GM10248 (cell line): ENCODE data around the gene HK2.
"Not testable (repeated sequence)": the region's sequence is repeated elsewhere in the genome, so short reads cannot be mapped to it uniquely, and the experiment has no call there.

ENCODE experiments used
- CTCF ChIA-PET: fragments of 300-600 bp; sonication (Branson Sonifier 250); formaldehyde crosslinking; extraction: SDS; loops from one replicate; lab custom pipeline; 2021; ENCODE audit warnings: antibody characterized with exemption; lab: Yijun Ruan, JAX
- POLR2A ChIA-PET: fragments of 350-650 bp; sonication (Branson Sonifier 250); formaldehyde crosslinking; extraction: SDS; loops from one replicate; lab custom pipeline; 2020; ENCODE audit warnings: antibody characterized with exemption; lab: Yijun Ruan, JAX
- DNase-seq: peaks from one replicate; pipeline ENCODE4 v3.0.0; 2012; ENCODE audit errors: extremely low spot score
- TF ChIP-seq, protein P1 (sequence below): IDR thresholded peaks from 2 replicates; pipeline ENCODE4 v1.5.1; 2012; ENCODE audit warnings: mild to moderate bottlenecking, low read depth; ENCODE audit errors: extremely low read depth, missing control alignments, control extremely low read depth

The HK2 gene

DNA sequence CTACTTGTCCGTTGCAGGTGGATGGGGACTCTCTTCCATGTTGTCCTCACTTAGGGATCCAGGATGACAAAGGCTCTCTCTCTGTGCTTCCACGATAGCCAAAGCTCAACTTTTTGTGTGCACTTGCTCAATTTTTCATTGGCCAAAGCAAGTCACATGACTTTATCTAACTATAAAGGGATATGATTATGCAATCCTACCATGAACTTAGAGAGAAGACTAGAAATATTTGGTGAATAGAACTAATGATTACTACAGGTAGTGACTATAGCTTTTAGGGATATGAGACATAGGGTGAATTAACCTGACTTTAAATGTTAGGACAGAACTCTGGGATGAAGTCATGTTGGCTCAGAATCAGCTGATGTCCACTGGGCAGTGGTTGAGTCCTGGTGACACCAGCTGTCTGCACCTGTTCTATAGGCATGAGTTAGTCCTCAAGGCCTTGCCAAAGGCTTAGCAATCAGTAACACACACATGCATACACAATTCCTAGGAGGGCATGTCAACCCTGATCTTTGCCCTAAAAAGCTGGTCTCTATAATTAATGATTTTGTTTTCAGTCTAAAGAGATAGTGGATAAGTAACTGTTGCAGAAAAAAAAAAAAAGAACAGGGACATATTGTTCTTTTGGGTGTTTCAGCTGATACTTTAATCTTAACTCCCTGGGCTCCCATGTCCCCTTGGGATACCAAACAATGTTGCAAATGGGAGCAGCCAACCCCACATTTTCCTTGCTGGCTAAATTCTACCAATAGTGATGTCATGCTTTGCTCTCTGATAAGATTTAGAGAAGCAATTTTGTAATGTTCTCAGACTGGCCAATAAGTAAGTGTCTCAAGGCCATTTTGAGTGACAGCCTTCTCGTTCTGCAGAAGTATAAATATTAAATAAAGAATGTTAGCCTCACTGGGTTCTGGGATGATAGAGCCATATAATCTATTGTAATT is 12.5 kb upstream of the HK2 start:
- POLR2A ChIA-PET = no interaction called here
- TF ChIP-seq, protein P1, sequence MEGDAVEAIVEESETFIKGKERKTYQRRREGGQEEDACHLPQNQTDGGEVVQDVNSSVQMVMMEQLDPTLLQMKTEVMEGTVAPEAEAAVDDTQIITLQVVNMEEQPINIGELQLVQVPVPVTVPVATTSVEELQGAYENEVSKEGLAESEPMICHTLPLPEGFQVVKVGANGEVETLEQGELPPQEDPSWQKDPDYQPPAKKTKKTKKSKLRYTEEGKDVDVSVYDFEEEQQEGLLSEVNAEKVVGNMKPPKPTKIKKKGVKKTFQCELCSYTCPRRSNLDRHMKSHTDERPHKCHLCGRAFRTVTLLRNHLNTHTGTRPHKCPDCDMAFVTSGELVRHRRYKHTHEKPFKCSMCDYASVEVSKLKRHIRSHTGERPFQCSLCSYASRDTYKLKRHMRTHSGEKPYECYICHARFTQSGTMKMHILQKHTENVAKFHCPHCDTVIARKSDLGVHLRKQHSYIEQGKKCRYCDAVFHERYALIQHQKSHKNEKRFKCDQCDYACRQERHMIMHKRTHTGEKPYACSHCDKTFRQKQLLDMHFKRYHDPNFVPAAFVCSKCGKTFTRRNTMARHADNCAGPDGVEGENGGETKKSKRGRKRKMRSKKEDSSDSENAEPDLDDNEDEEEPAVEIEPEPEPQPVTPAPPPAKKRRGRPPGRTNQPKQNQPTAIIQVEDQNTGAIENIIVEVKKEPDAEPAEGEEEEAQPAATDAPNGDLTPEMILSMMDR = no peak
- CTCF ChIA-PET = interaction anchor here (1.4 to 1.5 kb wide), 3 partner anchors 10 to 106 kb away, joined by 3 to 4 read pairs (median 3); no protein-coding TSS in a partner anchor
- no peak for DNase-seq

DNA sequence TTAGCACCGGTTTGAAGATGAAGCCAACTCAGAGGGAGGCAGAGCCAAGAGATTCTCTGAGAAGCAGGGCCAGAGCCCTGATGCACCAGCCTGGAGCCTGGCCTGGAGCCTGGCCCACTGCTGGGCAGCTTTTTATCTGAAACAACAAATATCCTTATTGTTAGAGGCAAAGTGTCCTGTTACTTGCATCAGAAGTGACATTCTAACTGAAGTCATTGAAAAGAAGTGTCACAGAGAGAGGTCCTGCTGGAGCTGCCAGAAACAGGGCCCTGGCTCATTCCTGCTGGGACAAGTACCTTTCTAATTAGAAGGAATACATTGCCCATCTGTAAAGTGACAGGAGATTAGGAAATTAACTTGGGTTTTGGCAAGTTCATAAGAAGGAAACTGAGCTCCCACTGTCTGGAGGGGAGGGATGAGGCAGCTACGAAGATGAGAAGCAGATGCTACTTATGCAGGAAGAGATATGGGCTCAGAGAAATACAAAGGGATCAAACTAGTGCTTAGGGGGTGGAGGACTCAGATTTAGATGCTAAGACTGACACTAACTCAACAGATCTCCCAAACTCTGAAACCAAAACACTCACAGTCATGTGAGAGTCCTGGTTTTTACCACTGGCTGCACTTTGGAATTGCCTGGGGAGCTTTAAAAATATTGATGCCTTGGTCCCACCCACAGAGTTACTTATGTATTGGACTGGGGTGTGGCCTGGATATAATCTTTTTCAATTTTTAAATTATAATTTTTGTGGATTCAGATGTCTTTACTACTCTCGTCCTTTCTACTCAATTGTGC is 11.0 kb upstream of the HK2 start:
- CTCF ChIA-PET = interaction anchor here (0.9 to 2.3 kb wide), 5 partner anchors 9 to 108 kb away, joined by 3 to 7 read pairs (median 4); no protein-coding TSS in a partner anchor
- POLR2A ChIA-PET = no interaction called here

DNA sequence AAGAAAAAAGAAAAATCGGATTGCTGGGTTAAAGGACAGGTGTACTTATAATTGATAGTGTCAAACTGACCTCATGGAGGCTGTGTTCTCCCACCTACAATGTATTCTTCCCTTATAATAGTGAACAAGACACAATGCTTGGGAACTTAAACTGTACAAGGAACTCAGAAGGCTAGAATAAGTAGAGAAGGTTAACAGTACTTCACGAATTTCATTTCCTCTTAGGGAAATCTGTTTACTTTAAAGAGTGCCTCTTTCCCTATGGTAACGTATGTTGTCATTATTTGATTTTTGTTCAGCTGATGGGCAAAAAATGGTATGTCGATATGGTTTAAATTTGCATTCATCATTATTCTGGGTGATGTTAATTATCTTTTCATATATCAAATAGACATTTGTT is 9.2 kb upstream of the HK2 start:
- ChIA-PET POLR2A (no interaction called here), CTCF (interaction anchor here (2.3 kb wide), 1 partner anchor 52 kb away, joined by 7 read pairs; no protein-coding TSS in a partner anchor)
- DNase-seq = no peak
- TF ChIP-seq, protein P1 = no peak

More for the DNA sequence above, 11.0 kb upstream of the HK2 start:
- TF ChIP-seq, protein P1 = no peak
- DNase-seq = no peak

DNA sequence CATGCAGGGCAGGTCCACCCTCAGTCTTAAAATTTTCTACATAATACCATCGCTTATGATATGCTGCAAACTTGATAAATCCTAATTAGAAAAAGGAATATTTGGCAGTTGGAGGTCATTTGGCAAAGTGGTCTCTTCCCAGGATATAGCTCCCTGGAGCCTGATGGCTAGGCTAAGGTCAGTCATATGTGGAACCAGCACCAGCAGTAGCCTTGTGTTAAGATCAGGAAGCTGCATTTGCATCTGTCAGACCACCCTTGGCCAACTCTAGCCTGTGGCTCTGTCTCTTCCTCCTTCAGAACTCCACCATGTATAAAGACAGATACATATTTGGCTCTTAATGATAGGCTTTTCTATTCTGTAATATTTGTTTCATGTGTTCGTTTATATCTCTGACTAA is 5.4 kb upstream of the HK2 start:
- ChIA-PET POLR2A (no interaction called here), CTCF (interaction anchor here (0.8 to 1.3 kb wide), 3 partner anchors 9 to 113 kb away, joined by 3 to 4 read pairs (median 3); no protein-coding TSS in a partner anchor)
- DNase-seq = no peak
- TF ChIP-seq, protein P1 = no peak

DNA sequence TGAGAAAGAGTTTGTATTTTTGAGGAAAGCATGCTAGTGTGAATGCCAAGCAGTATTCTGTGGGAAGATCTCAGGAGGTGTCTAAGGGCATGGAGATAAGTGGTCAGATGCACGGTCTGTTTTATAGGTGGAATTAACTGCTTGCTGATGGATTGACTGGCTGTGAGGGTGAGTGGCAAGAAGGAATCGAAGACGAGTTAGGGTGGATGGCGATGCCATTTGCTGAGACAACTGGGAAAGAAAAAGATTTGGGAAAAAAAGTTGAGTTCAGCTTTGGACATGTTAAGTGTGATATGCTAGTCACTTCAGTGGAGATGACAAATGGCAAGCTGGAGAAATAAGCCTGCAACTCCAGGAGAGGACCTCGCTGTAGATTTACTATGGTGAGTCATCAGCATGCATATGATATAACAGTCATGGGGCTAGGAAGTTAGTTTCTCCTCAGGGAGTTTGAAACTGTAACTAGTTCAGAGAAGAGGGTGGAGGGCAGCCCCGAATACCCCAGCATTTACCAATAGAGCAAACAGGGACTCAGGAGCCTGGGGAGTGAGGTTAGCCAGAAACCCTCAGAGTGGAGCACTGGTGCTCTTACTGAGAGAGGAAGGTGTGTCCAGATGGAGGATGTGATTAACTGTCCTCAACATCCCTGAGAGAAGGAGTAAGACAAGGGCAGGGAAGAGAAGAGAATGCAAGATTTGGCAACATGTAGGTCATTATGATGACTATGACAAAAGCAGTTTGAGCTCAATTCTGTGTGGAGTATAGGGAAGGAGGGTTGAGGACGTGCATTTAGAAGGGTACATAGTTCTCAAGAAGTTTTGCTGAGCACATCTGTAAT is 2.0 kb upstream of the HK2 start:
- TF ChIP-seq, protein P1 = no peak
- POLR2A ChIA-PET = no interaction called here
- no peak for DNase-seq
- CTCF ChIA-PET = interaction anchor here (0.7 to 1.6 kb wide), 5 partner anchors 8 to 44 kb away, joined by 3 to 4 read pairs (median 3); no protein-coding TSS in a partner anchor

DNA sequence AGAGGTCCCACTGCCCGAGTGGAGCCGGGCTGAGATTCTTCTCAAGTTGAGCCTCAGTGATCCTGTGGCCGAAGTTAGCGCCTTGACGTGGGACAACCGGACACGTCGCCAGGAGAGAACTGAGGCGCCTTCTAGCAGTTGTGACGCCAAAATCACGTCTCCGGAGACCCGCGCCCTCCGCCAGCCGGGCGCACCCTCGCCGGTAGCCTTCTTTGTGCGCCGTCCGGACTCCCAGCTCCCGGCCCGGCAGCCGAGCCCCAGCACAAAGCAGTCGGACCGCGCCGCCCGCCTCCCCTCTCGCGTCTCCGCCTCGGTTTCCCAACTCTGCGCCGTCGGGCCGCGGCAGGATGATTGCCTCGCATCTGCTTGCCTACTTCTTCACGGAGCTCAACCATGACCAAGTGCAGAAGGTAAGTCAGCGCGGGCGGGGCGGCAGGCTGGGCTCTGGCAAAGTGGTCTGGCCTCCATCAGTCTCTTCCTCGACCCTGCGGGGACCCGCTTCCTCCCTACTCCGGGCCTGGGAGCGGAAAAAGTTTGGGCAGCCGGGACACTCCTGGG is 386 bp downstream of the HK2 start:
- POLR2A ChIA-PET = interaction anchor here (1.3 kb wide), 1 partner anchor 13 kb away, joined by 3 read pairs; no protein-coding TSS in a partner anchor
- CTCF ChIA-PET = interaction anchor here (1.4 to 3.0 kb wide), 5 partner anchors 10 to 172 kb away, joined by 3 to 14 read pairs (median 7); no protein-coding TSS in a partner anchor
- DNase-seq = not testable (repeated sequence)
